Fibroblast of the aortic adventitia (primary cell): ENCODE measurements around the gene BBS9. TPM values are rescaled to one million over a fixed set of nuclear protein-coding genes. Genes with fewer than 3 reads are reported as not detected.

Experiments used
- DNase-seq: peaks from one replicate; pipeline ENCODE4 v3.0.0-alpha.2; 2010; ENCODE audit warnings: low read depth
- H3K4me3 ChIP-seq: 2 replicates; pipeline ENCODE4 v1.5.1; 2011; ENCODE audit warnings: low read depth, mild to moderate bottlenecking, control low read depth, low read length, moderate library complexity
- total RNA-seq: library from RNA; depleted of rRNA; stranded (reverse); fragments of >200 nt; gene quantifications from 2 replicates; pipeline ENCODE4 v1.2.3, GENCODE V29; 2012; ENCODE audit warnings: low replicate concordance
- TF ChIP-seq, protein P1 (sequence below): IDR thresholded peaks from 2 replicates; pipeline ENCODE4 v1.5.1; 2011; ENCODE audit warnings: mild to moderate bottlenecking, low read length, control low read depth, inconsistent platforms; ENCODE audit not compliant: insufficient read depth

BBS9 gene
- total RNA-seq, 1 donor: 26.8 TPM

DNA sequence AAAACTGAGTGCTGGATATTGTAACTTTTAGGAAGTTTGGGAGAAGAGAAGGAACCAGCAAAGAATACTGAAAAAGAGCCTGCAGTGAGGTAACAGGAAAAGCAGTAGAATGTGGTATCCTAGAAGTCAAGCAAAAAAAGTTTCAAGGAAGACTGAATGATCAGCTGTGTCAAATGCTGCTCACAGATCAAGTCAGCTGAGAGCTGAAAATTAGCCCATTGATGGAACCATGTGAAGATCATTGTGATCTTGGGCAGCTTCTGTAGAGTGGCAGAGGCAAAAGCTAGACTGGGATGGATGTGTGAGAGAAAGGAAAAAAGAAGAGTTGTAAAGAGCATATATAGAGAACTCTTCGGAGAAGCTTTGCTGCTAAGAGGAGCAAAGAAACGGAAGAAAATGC is 460.5 kb downstream of the BBS9 start:
- TF ChIP-seq, protein P1, sequence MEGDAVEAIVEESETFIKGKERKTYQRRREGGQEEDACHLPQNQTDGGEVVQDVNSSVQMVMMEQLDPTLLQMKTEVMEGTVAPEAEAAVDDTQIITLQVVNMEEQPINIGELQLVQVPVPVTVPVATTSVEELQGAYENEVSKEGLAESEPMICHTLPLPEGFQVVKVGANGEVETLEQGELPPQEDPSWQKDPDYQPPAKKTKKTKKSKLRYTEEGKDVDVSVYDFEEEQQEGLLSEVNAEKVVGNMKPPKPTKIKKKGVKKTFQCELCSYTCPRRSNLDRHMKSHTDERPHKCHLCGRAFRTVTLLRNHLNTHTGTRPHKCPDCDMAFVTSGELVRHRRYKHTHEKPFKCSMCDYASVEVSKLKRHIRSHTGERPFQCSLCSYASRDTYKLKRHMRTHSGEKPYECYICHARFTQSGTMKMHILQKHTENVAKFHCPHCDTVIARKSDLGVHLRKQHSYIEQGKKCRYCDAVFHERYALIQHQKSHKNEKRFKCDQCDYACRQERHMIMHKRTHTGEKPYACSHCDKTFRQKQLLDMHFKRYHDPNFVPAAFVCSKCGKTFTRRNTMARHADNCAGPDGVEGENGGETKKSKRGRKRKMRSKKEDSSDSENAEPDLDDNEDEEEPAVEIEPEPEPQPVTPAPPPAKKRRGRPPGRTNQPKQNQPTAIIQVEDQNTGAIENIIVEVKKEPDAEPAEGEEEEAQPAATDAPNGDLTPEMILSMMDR: no peak
- no peak for DNase-seq
- H3K4me3 ChIP-seq: no peak overlapping the region

DNA sequence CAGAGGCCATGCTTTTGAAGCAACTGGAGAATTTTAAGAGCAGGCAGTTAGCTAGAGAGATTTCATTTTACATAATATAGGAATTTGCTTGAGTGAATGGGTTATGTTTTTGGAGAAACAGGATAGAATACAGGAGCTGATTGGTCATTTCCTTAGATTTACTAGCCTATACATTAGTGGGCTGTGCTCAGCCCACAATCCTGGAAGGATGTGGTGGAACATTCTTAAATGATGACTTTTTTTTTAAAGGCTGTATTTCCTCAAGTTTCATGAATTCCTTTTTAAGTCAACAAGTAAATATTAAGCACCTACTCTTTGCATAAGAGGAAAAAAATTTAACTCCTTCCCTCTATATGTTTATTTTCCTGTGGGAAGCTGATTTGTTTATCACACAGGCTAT is 461.6 kb downstream of the BBS9 start:
- TF ChIP-seq, protein P1: no peak
- H3K4me3 ChIP-seq: no peak overlapping the region
- peak; percentile 2 for DNase-seq

DNA sequence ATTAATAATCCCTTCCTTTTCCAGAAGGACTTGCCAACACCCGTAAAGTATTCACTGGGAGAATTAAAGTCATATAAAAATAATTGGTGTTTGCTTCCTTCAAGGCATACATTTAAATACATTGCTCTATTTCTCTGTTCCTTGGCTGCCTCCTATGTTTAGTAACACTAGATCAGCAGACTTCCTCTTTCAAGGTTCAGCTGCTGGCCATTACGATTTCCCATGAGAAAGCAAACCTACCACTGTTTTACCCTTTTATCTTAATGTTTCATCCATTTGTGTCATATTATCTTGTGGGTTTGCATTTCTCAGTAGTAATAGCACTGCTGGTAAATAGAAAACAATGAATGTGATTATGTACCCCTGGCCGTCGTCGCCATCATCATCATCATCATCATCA is 462.1 kb downstream of the BBS9 start:
- TF ChIP-seq, protein P1: no peak

DNA sequence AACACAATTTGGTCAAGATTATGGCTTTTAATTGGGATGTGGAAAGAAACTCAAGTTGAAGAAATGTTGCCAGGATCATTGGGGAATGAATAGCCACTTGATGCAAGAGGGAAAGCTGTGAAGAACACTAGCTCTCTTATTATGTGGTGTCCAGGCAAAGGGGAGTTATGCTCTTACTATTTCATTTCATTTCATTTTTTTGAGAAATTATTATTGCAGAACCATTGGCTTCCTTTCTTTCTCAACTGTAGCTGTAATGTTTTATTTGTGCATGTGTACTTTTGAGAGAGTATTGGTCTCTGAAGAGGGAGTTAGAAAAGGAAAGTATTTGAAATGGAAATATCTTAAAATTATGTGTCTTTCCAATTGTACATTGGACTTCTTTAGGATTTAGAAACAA is 463.4 kb downstream of the BBS9 start:
- no peak overlapping the region for H3K4me3 ChIP-seq
- TF ChIP-seq, protein P1: no peak
- no peak for DNase-seq

More for the DNA sequence above, 462.1 kb downstream of the BBS9 start:
- no peak for DNase-seq
- no peak overlapping the region for H3K4me3 ChIP-seq

DNA sequence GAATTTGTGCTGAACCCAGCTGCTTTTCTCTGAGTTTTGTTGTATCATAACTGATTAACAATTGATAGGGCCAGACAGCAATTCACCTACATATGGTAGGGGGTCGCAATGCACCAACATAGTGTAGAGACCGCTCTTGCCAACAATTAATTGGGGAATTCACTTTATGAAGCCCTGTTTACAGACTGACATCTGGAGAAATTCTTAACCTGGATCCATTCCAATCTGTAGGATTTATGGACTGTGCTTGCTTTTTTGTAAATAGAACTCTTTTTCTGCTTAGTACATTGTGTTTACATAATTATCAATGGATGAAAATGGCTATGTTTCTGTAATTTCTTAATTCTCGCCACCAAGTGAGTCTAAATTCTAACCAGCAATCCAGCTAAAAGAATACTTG is 464.2 kb downstream of the BBS9 start:
- DNase-seq: no peak
- H3K4me3 ChIP-seq: no peak overlapping the region
- TF ChIP-seq, protein P1: no peak

DNA sequence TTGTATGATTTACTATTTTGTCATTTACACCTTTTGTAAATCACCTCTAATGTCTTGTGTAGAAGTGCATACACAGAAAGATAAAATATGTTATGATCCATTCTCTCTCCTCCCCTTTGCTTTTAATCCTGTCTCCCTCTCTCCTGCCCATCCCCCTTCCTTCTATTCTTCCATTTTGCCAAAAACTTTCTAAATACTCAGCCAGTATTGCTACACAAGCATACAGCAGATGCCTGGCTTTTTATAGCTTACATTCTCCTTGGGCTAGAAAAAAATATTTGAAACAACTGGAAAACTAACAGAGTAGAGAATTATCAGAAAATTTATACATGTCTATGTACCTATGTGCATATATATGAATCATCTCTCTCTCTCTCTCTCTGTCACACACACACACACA is 467.3 kb downstream of the BBS9 start:
- H3K4me3 ChIP-seq: no peak overlapping the region
- TF ChIP-seq, protein P1: no peak
- DNase-seq: peak; percentile 2

DNA sequence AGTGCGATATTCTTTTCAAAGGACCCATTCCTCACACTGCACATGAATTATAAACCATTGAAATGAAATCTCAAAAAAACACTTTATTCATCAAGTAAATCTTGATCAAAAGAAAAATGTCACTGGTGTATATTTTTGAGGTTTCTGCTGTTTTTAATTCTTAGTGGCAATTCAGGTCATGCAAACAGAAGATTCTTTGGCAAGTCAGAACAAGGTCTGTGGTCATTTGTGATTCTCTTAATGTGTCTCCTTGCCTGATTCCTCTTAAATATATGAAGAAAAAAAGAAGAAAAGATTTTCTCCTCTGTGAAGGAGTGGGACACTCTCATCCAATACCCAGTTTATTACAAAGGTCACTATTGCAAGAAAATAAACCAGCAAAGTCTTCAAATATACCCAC is 467.8 kb downstream of the BBS9 start:
- TF ChIP-seq, protein P1: no peak
- DNase-seq: no peak
- H3K4me3 ChIP-seq: no peak overlapping the region
